ENCODE data around the gene MANEA. TPM values are rescaled to one million over a fixed set of nuclear protein-coding genes. Genes with fewer than 3 reads are reported as not detected.

MANEA gene
- total RNA-seq, 1 donor: 19.9 TPM

GRCh38 chr6:95658886-95659285 lies 81.6 kb downstream of the MANEA start:
- TF ChIP-seq CTCF (IDR thresholded peaks at IDR 0.05; ENCODE audit: insufficient read depth, low read depth, low read length): no peak
- H3K4me3 ChIP-seq (ENCODE audit: low read depth, low read length): no peak overlapping the region
- no peak for DNase-seq (ENCODE audit: low read depth)
